Mucosa of descending colon (tissue), 3 donors: ENCODE data around the gene WDR55. TPM values are rescaled to one million over a fixed set of nuclear protein-coding genes. Genes with fewer than 3 reads are reported as not detected.
"Not testable (repeated sequence)": the region's sequence is repeated elsewhere in the genome, so short reads cannot be mapped to it uniquely, and the experiment has no call there.

Source experiments
- ATAC-seq: fragments of 200-7000 bp; cut with Tn5 transposase; one replicate; pipeline ENCODE4 v1.9.1; 2020; ENCODE audit warnings: mild to moderate bottlenecking, moderate library complexity
- DNase-seq, 3 donors: peaks; one replicate each; pipeline ENCODE4 v3.0.0-alpha.2; 2020
- H3K36me3 ChIP-seq: fragments of 200-600 bp; one replicate; pipeline ENCODE4 v1.8.0; 2021; ENCODE audit warnings: low read depth, mild to moderate bottlenecking
- H3K4me1 ChIP-seq: fragments of 200-600 bp; one replicate; pipeline ENCODE4 v1.8.0; 2021; ENCODE audit warnings: low read depth, mild to moderate bottlenecking
- H3K4me3 ChIP-seq: fragments of 200-600 bp; one replicate; pipeline ENCODE4 v1.8.0; 2021; ENCODE audit warnings: mild to moderate bottlenecking
- H3K9me3 ChIP-seq: fragments of 200-600 bp; one replicate; pipeline ENCODE4 v1.8.0; 2021; ENCODE audit warnings: mild to moderate bottlenecking
- CTCF ChIP-seq: fragments of 200-600 bp; IDR thresholded peaks from one replicate; pipeline ENCODE4 v1.8.0; 2022; ENCODE audit warnings: antibody characterized with exemption, mild to moderate bottlenecking
- intact Hi-C, 2 donors: fragments of 100-400 bp; cut with DNase I in 1 of 2; cut with micrococcal nuclease in 1 of 2; formaldehyde crosslinking; loops; one replicate each; pipeline versions ENCODE4 v1.11.0 to v1.11.1; 2022; cut with DNase I, micrococcal nuclease
- total RNA-seq, 3 donors: library from RNA; stranded (reverse); fragmentation: NEBNext Ultra II Directional in 2 of 3; extraction: Animal tissue kit (Norgen Biotek cat#: 25700) in 2 of 3; gene quantifications; one replicate each; pipeline versions ENCODE4 v1.2.1 to v1.2.4, GENCODE V29; 2021 to 2023
- donor health status: DM: no; HTN: no; CAD: no; lungs with moderate emphysema.
- donor health status: DM: no; HTN: no; CAD: no.
- donor health status: DM: no; HTN: yes; CAD: no.

WDR55 gene
- total RNA-seq, 3 donors from 2014 or later = 32.3 to 42.3 (median 42.2) TPM

- ATAC-seq (peak; percentile 8), DNase-seq (no peak)
- no peaks in the 10 kb centered on the region for H3K9me3 ChIP-seq
- intact Hi-C loops = no loop called here
- H3K4me3 ChIP-seq = peak overlapping the region; percentile 88
- peaks cover 19% of the 10 kb centered on the region for H3K4me1 ChIP-seq
- peaks cover 3% of the 10 kb centered on the region for H3K36me3 ChIP-seq
- TF ChIP-seq CTCF = no peak
Measured at GRCh38 chr5:140664030-140664358, 710 bp upstream of the WDR55 start.

- H3K36me3 ChIP-seq, intact Hi-C loops, DNase-seq, H3K9me3 ChIP-seq, H3K4me3 ChIP-seq: not testable (repeated sequence)
- peak; percentile 2 for ATAC-seq
- peaks cover 17% of the 10 kb centered on the region for H3K4me1 ChIP-seq
Measured at GRCh38 chr5:140671035-140671434, 6.3 kb downstream of the WDR55 start.

GRCh38 chr5:140671472-140672125 is 6.9 kb downstream of the WDR55 start:
- Histone ChIP-seq H3K4me1 (peaks cover 11% of the 10 kb centered on the region), H3K9me3 (no peaks in the 10 kb centered on the region), H3K4me3 (no peak overlapping the region), H3K36me3 (no peaks in the 10 kb centered on the region)
- DNase-seq (no peak), ATAC-seq (peak; percentile 81)
- TF ChIP-seq CTCF = no peak
- intact Hi-C loops = no loop called here

- ATAC-seq (peak; percentile 10), DNase-seq (peak in 2 of 3 donors; percentile 57 to 67)
- no peak for TF ChIP-seq CTCF
- H3K9me3 ChIP-seq = no peaks in the 10 kb centered on the region
- H3K4me1 ChIP-seq = peaks cover 9% of the 10 kb centered on the region
- H3K36me3 ChIP-seq = no peaks in the 10 kb centered on the region
- intact Hi-C loops = no loop called here
- no peak overlapping the region for H3K4me3 ChIP-seq
Measured at GRCh38 chr5:140672455-140673186, 7.9 kb downstream of the WDR55 start.

GRCh38 chr5:140673187-140673976 is 8.7 kb downstream of the WDR55 start, which contains the start of gene DND1:
TSS of gene DND1 (minus strand) at chr5:140673576. CDS start at chr5:140673542, 34 bp downstream.
- H3K9me3 ChIP-seq = no peaks in the 10 kb centered on the region
- peaks cover 9% of the 10 kb centered on the region for H3K4me1 ChIP-seq
- intact Hi-C loops = no loop called here
- ATAC-seq (no peak), DNase-seq (no peak)
- no peaks in the 10 kb centered on the region for H3K36me3 ChIP-seq
- TF ChIP-seq CTCF = no peak
- H3K4me3 ChIP-seq = no peak within 1 kb of the TSS

- intact Hi-C loops = no loop called here
- Histone ChIP-seq H3K9me3 (no peaks in the 10 kb centered on the region), H3K36me3 (no peaks in the 10 kb centered on the region), H3K4me1 (peaks cover 9% of the 10 kb centered on the region), H3K4me3 (no peak overlapping the region)
- no peak for ATAC-seq
- TF ChIP-seq CTCF = no peak
- no peak for DNase-seq
Measured at GRCh38 chr5:140674211-140674610, 9.5 kb downstream of the WDR55 start.
